Fibroblast of lung (primary cell): ENCODE results near the gene MXD1. TPM values are rescaled to one million over a fixed set of nuclear protein-coding genes. Genes with fewer than 3 reads are reported as not detected.
A peak's percentile ranks its signal among the peaks of the same experiment; 100 is the strongest.
"Not testable (repeated sequence)": the region's sequence is repeated elsewhere in the genome, so short reads cannot be mapped to it uniquely, and the experiment has no call there.

Source experiments
- DNase-seq, 2 donors: peaks; one replicate each; pipeline versions ENCODE4 v3.0.0 to v3.0.0-alpha.2; 2010; ENCODE audit warnings: low read depth in 2 of 2
- H2AFZ ChIP-seq: 2 replicates; pipeline ENCODE4 v1.5.1; 2012; ENCODE audit warnings: low read length, control low read depth, inconsistent platforms
- H3K27ac ChIP-seq: 2 replicates; pipeline ENCODE4 v1.5.1; 2011; ENCODE audit warnings: low read length, control low read depth; ENCODE audit not compliant: insufficient read depth
- H3K27me3 ChIP-seq: 2 replicates; pipeline ENCODE4 v1.5.1; 2011; ENCODE audit warnings: mild to moderate bottlenecking, low read length; ENCODE audit not compliant: control insufficient read depth, insufficient read depth
- H3K36me3 ChIP-seq: 2 replicates; pipeline ENCODE4 v1.5.1; 2011; ENCODE audit warnings: low read length; ENCODE audit not compliant: control insufficient read depth, insufficient read depth
- H3K4me1 ChIP-seq: 2 replicates; pipeline ENCODE4 v1.5.1; 2011; ENCODE audit warnings: low read length; ENCODE audit not compliant: control insufficient read depth, insufficient read depth; ENCODE audit errors: extremely low read depth
- H3K4me2 ChIP-seq: 2 replicates; pipeline ENCODE4 v1.5.1; 2011; ENCODE audit warnings: low read length, control low read depth; ENCODE audit not compliant: insufficient read depth; ENCODE audit errors: extremely low read depth
- H3K4me3 ChIP-seq, 4 experiments: fragments of 200-600 bp in 1 of 4; sonication (generic) in 1 of 4; replicated peaks in 1 of 4; 2 replicates each; pipeline ENCODE4 v1.5.1; 2011 to 2016; ENCODE audit warnings: low read length in 4 of 4, low read depth in 3 of 4, mild to moderate bottlenecking in 3 of 4, control low read depth in 2 of 4, inconsistent platforms in 1 of 4, mixed read lengths in 1 of 4; ENCODE audit not compliant: insufficient read depth in 1 of 4; ENCODE audit errors: control extremely low read depth in 1 of 4
- H3K79me2 ChIP-seq: 2 replicates; pipeline ENCODE4 v1.5.1; 2012; ENCODE audit warnings: mild to moderate bottlenecking, low read length, inconsistent platforms; ENCODE audit not compliant: control insufficient read depth, insufficient read depth
- H3K9ac ChIP-seq: 2 replicates; pipeline ENCODE4 v1.5.1; 2011; ENCODE audit warnings: mild to moderate bottlenecking, low read length, control low read depth; ENCODE audit not compliant: insufficient read depth
- H3K9me3 ChIP-seq: 2 replicates; pipeline ENCODE4 v1.5.1; 2012; ENCODE audit warnings: low read depth, low read length; ENCODE audit not compliant: control insufficient read depth, insufficient read depth
- H4K20me1 ChIP-seq: 2 replicates; pipeline ENCODE4 v1.5.1; 2011; ENCODE audit warnings: low read length; ENCODE audit not compliant: control insufficient read depth, insufficient read depth; ENCODE audit errors: extremely low read depth
- CTCF ChIP-seq, 2 donors: IDR thresholded peaks in 1 of 2; conservative IDR thresholded peaks in 1 of 2; 1 replicate in 1 of 2; 2 replicates in 1 of 2; pipeline ENCODE4 v1.5.1; 2011 to 2012; ENCODE audit warnings: low read length in 2 of 2, control low read depth in 1 of 2, inconsistent platforms in 1 of 2, low read depth in 1 of 2, mild to moderate bottlenecking in 1 of 2
- EZH2 ChIP-seq: IDR thresholded peaks from 2 replicates; pipeline ENCODE4 v1.5.1; 2012; ENCODE audit warnings: low read length, control low read depth, mild to moderate bottlenecking; ENCODE audit errors: missing control alignments
- polyA plus RNA-seq, 2 donors: library from polyadenylated mRNA; depleted of rRNA in 1 of 2; stranded (reverse) in 1 of 2; unstranded in 1 of 2; fragments of >200 nt; gene quantifications; 2 replicates each; pipeline ENCODE4 v1.2.1, GENCODE V29; 2011 to 2012; ENCODE audit warnings: missing spikeins in 1 of 2
- total RNA-seq: library from RNA; depleted of rRNA; stranded (reverse); fragments of >200 nt; gene quantifications from 2 replicates; pipeline ENCODE4 v1.2.1, GENCODE V29; 2014

MXD1 gene
- total and polyA plus RNA-seq, 2 donors (not counting 1 experiment from before 2014, with no cell fraction given) = 5.4 to 8.4 TPM

- peak in 1 of 2 donors; percentile 14 for DNase-seq
- Histone ChIP-seq H2AFZ (no peak overlapping the region), H3K4me2 (no peak overlapping the region)
Measured at GRCh38 chr2:69948032-69948962, 33.4 kb downstream of the MXD1 start.

GRCh38 chr2:69948963-69949645 is 34.2 kb downstream of the MXD1 start:
- H3K4me1 ChIP-seq = peaks cover 9% of the 10 kb centered on the region
- no peak for TF ChIP-seq CTCF (conservative IDR thresholded peaks at IDR 0.05 in 1 of 2, IDR thresholded peaks at IDR 0.05 in 1 of 2; ENCODE audit: low read depth in 1 of 2, low read length in 2 of 2)
- TF ChIP-seq EZH2 = no peak
- H3K27ac ChIP-seq = no peak overlapping the region
- H3K4me2 ChIP-seq = no peak overlapping the region
- no peaks in the 10 kb centered on the region for H3K9me3 ChIP-seq
- no peak overlapping the region for H2AFZ ChIP-seq
- DNase-seq = no peak
- H3K79me2 ChIP-seq = no peaks in the 10 kb centered on the region
- H3K27me3 ChIP-seq = no peaks in the 10 kb centered on the region
- H3K4me3 ChIP-seq = no peak overlapping the region
- H4K20me1 ChIP-seq = no peaks in the 10 kb centered on the region
- no peak overlapping the region for H3K9ac ChIP-seq
- no peaks in the 10 kb centered on the region for H3K36me3 ChIP-seq

More at GRCh38 chr2:69948032-69948962, 33.4 kb downstream of the MXD1 start:
- H3K4me1 ChIP-seq = peaks cover 9% of the 10 kb centered on the region
- no peak overlapping the region for H3K27ac ChIP-seq
- H3K4me3 ChIP-seq = no peak overlapping the region
- H4K20me1 ChIP-seq = no peaks in the 10 kb centered on the region
- H3K9me3 ChIP-seq = no peaks in the 10 kb centered on the region
- no peaks in the 10 kb centered on the region for H3K79me2 ChIP-seq
- no peaks in the 10 kb centered on the region for H3K27me3 ChIP-seq
- no peak for TF ChIP-seq CTCF (conservative IDR thresholded peaks at IDR 0.05 in 1 of 2, IDR thresholded peaks at IDR 0.05 in 1 of 2; ENCODE audit: low read depth in 1 of 2, low read length in 2 of 2)
- TF ChIP-seq EZH2 = no peak
- H3K36me3 ChIP-seq = no peaks in the 10 kb centered on the region
- H3K9ac ChIP-seq = no peak overlapping the region

GRCh38 chr2:69950241-69950640 is 35.3 kb downstream of the MXD1 start:
- H3K9ac ChIP-seq = no peak overlapping the region
- H3K9me3 ChIP-seq = no peaks in the 10 kb centered on the region
- no peaks in the 10 kb centered on the region for H3K27me3 ChIP-seq
- H3K79me2 ChIP-seq = no peaks in the 10 kb centered on the region
- no peaks in the 10 kb centered on the region for H3K36me3 ChIP-seq
- no peak overlapping the region for H3K27ac ChIP-seq
- H3K4me1 ChIP-seq = peaks cover 9% of the 10 kb centered on the region
- peak in 1 of 2 donors; percentile 20 for DNase-seq
- H4K20me1 ChIP-seq = no peaks in the 10 kb centered on the region
- H3K4me2 ChIP-seq = no peak overlapping the region
- no peak overlapping the region for H2AFZ ChIP-seq
- H3K4me3 ChIP-seq = no peak overlapping the region
- TF ChIP-seq EZH2 (no peak), CTCF (conservative IDR thresholded peaks at IDR 0.05 in 1 of 2, IDR thresholded peaks at IDR 0.05 in 1 of 2; ENCODE audit: low read depth in 1 of 2, low read length in 2 of 2) (no peak)

GRCh38 chr2:69950671-69951070 is 35.8 kb downstream of the MXD1 start:
- H2AFZ ChIP-seq, H3K4me3 ChIP-seq, H4K20me1 ChIP-seq, H3K9me3 ChIP-seq, H3K4me2 ChIP-seq, DNase-seq, H3K4me1 ChIP-seq, H3K27me3 ChIP-seq, H3K36me3 ChIP-seq, H3K79me2 ChIP-seq, H3K9ac ChIP-seq, H3K27ac ChIP-seq: not testable (repeated sequence)
